PFSK-1 (cell line): ENCODE results near the gene CCL14.

ENCODE experiments used
- POLR2AphosphoS5 ChIP-seq: IDR thresholded peaks from 2 replicates; pipeline ENCODE4 v1.6.1; 2012; ENCODE audit warnings: low read depth, mild to moderate bottlenecking, control low read depth, low read length, moderate library complexity
- SIN3A ChIP-seq: IDR thresholded peaks from 2 replicates; pipeline ENCODE4 v1.6.1; 2012; ENCODE audit warnings: mild to moderate bottlenecking, low read length, moderate library complexity, borderline replicate concordance; ENCODE audit not compliant: insufficient read depth
- TAF1 ChIP-seq: IDR thresholded peaks from 2 replicates; pipeline ENCODE4 v1.6.1; 2012; ENCODE audit warnings: low read length, control low read depth, borderline replicate concordance; ENCODE audit not compliant: insufficient read depth

DNA sequence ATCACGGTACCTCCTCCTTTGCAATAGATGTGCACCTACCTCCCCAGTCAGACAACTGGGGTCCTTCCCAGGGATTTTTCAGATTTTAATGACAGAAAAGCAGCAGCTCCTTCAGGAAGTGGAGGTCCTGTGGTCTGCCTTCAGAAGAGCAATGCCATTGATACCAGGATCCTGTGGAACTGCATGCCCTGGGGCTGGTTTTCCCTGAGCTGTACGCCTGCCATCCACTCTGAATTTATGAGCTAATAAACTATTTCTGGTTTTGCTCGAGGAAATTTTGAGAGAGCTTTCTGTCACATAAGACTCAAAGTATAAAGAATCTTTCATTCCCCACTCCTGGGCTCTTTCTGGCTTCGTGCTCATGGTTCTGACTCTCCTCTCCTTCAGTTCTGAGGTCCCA is 41.2 kb upstream of the CCL14 start:
- no peak for TF ChIP-seq TAF1
- no peak for TF ChIP-seq POLR2AphosphoS5
- no peak for TF ChIP-seq SIN3A
